ENCODE results near the gene SPG7. TPM values are rescaled to one million over a fixed set of nuclear protein-coding genes. Genes with fewer than 3 reads are reported as not detected.

Gene SPG7
- total RNA-seq, 1 donor from 2014 or later = 96.1 TPM

- FAIRE-seq (no peak), DNase-seq (ENCODE audit: low read depth) (no peak)
- H3K4me1 Mint-ChIP-seq (ENCODE audit: low read depth, unreplicated experiment) = peaks cover 10% of the 10 kb centered on the region
- no peaks in the 10 kb centered on the region for H3K27me3 Mint-ChIP-seq (ENCODE audit: low read depth, unreplicated experiment)
- no peaks in the 10 kb centered on the region for H3K9me3 Mint-ChIP-seq (ENCODE audit: unreplicated experiment)
- no peak overlapping the region for H3K27ac Mint-ChIP-seq (ENCODE audit: unreplicated experiment)
- no peak overlapping the region for H3K4me3 ChIP-seq (ENCODE audit: insufficient read depth, low read depth, low read length)
- no peak overlapping the region for H2AFZ ChIP-seq (ENCODE audit: low read depth, low read length)
- no peaks in the 10 kb centered on the region for H3K27me3 ChIP-seq (ENCODE audit: insufficient read depth, low read length)
- H3K9ac ChIP-seq (ENCODE audit: low read length) = no peak overlapping the region
- H3K27ac ChIP-seq (ENCODE audit: low read depth, low read length) = no peak overlapping the region
- H3K79me2 ChIP-seq (ENCODE audit: insufficient read depth, low read length) = no peaks in the 10 kb centered on the region
- H3K9me3 ChIP-seq (ENCODE audit: insufficient read depth, low read depth, low read length) = no peaks in the 10 kb centered on the region
- no peaks in the 10 kb centered on the region for H4K20me1 ChIP-seq (ENCODE audit: insufficient read depth, low read length)
- H3K4me3 Mint-ChIP-seq (ENCODE audit: unreplicated experiment) = no peak overlapping the region
- no peaks in the 10 kb centered on the region for H3K36me3 ChIP-seq (ENCODE audit: insufficient read depth, low read length)
- peaks cover 17% of the 10 kb centered on the region for H3K4me1 ChIP-seq (ENCODE audit: insufficient read depth, low read length)
- no peak overlapping the region for H3K4me2 ChIP-seq (ENCODE audit: low read length)
- TF ChIP-seq EZH2 (IDR thresholded peaks at IDR 0.05; ENCODE audit: insufficient read depth, low read length) (no peak), CTCF (IDR thresholded peaks at IDR 0.05; ENCODE audit: insufficient read depth, low read depth, low read length) (no peak)
- no peaks in the 10 kb centered on the region for H3K36me3 Mint-ChIP-seq (ENCODE audit: low read depth, unreplicated experiment)
Measured at GRCh38 chr16:89583197-89583894, 75.1 kb downstream of the SPG7 start.

GRCh38 chr16:89583895-89584644 lies 75.9 kb downstream of the SPG7 start:
- Histone ChIP-seq H3K4me1 (ENCODE audit: insufficient read depth, low read length) (peaks cover 17% of the 10 kb centered on the region), H3K79me2 (ENCODE audit: insufficient read depth, low read length) (no peaks in the 10 kb centered on the region), H3K4me2 (ENCODE audit: low read length) (no peak overlapping the region), H4K20me1 (ENCODE audit: insufficient read depth, low read length) (no peaks in the 10 kb centered on the region), H3K27ac (ENCODE audit: low read depth, low read length) (no peak overlapping the region), H3K27me3 (ENCODE audit: insufficient read depth, low read length) (no peaks in the 10 kb centered on the region), H3K9me3 (ENCODE audit: insufficient read depth, low read depth, low read length) (no peaks in the 10 kb centered on the region), H3K36me3 (ENCODE audit: insufficient read depth, low read length) (no peaks in the 10 kb centered on the region), H3K9ac (ENCODE audit: low read length) (no peak overlapping the region), H3K4me3 (ENCODE audit: insufficient read depth, low read depth, low read length) (no peak overlapping the region), H2AFZ (ENCODE audit: low read depth, low read length) (no peak overlapping the region)
- no peak for DNase-seq (ENCODE audit: low read depth)
- H3K27ac Mint-ChIP-seq (ENCODE audit: unreplicated experiment) = no peak overlapping the region
- FAIRE-seq = no peak
- H3K4me3 Mint-ChIP-seq (ENCODE audit: unreplicated experiment) = no peak overlapping the region
- TF ChIP-seq CTCF (IDR thresholded peaks at IDR 0.05; ENCODE audit: insufficient read depth, low read depth, low read length) (no peak), EZH2 (IDR thresholded peaks at IDR 0.05; ENCODE audit: insufficient read depth, low read length) (no peak)
- H3K4me1 Mint-ChIP-seq (ENCODE audit: low read depth, unreplicated experiment) = peaks cover 10% of the 10 kb centered on the region
- H3K27me3 Mint-ChIP-seq (ENCODE audit: low read depth, unreplicated experiment) = no peaks in the 10 kb centered on the region
- no peaks in the 10 kb centered on the region for H3K36me3 Mint-ChIP-seq (ENCODE audit: low read depth, unreplicated experiment)
- H3K9me3 Mint-ChIP-seq (ENCODE audit: unreplicated experiment) = no peaks in the 10 kb centered on the region

All from astrocyte (in vitro differentiated cells and primary cell).